Loucy (cell line): ENCODE results near the gene RNU6-9.

Experiments used
- H2AFZ ChIP-seq: fragments of 200-600 bp; sonication (generic); 2 replicates; pipeline ENCODE4 v1.6.0; 2016; ENCODE audit warnings: antibody characterized with exemption, mild to moderate bottlenecking, low read length, moderate library complexity
- H3F3A ChIP-seq: fragments of 200-600 bp; 2 replicates; pipeline ENCODE4 v1.6.0; 2016; ENCODE audit warnings: antibody characterized with exemption, low read depth, mild to moderate bottlenecking
- H3K27me3 ChIP-seq: fragments of 200-600 bp; sonication (generic); 2 replicates; pipeline ENCODE4 v1.6.1; 2014; ENCODE audit warnings: low read length, mild to moderate bottlenecking; ENCODE audit not compliant: insufficient read depth, poor library complexity, severe bottlenecking
- H3K36me3 ChIP-seq: fragments of 200-600 bp; sonication (generic); 2 replicates; pipeline ENCODE4 v1.6.1; 2016; ENCODE audit warnings: low read length; ENCODE audit not compliant: insufficient read depth
- H3K4me1 ChIP-seq: fragments of 200-600 bp; sonication (generic); 2 replicates; pipeline ENCODE4 v1.5.1; 2014; ENCODE audit warnings: low read length, mild to moderate bottlenecking; ENCODE audit not compliant: insufficient read depth, poor library complexity, severe bottlenecking
- H3K4me2 ChIP-seq: fragments of 200-600 bp; sonication (generic); 2 replicates; pipeline ENCODE4 v1.6.0; 2014; ENCODE audit warnings: antibody characterized with exemption, low read length, low read depth, mild to moderate bottlenecking; ENCODE audit not compliant: poor library complexity, severe bottlenecking
- H3K4me3 ChIP-seq: fragments of 200-600 bp; sonication (generic); 2 replicates; pipeline ENCODE4 v1.5.1; 2014; ENCODE audit warnings: low read length, mild to moderate bottlenecking, mixed read lengths; ENCODE audit not compliant: poor library complexity, severe bottlenecking
- H3K79me2 ChIP-seq: fragments of 200-600 bp; sonication (generic); 2 replicates; pipeline ENCODE4 v1.6.1; 2014; ENCODE audit warnings: low read length; ENCODE audit not compliant: insufficient read depth
- H3K9ac ChIP-seq: fragments of 200-600 bp; sonication (generic); 2 replicates; pipeline ENCODE4 v1.6.0; 2014; ENCODE audit warnings: mild to moderate bottlenecking, low read depth, low read length, moderate library complexity; ENCODE audit not compliant: poor library complexity, severe bottlenecking
- H3K9me2 ChIP-seq: fragments of 200-600 bp; sonication (generic); replicated peaks from 2 replicates; pipeline ENCODE4 v1.6.1; 2016; ENCODE audit warnings: low read depth, low read length, mixed read lengths
- H3K9me3 ChIP-seq: fragments of 200-600 bp; sonication (generic); 2 replicates; pipeline ENCODE4 v1.6.1; 2014; ENCODE audit warnings: mild to moderate bottlenecking, antibody characterized with exemption, low read length, low read depth; ENCODE audit not compliant: insufficient read depth
- H4K20me1 ChIP-seq: fragments of 200-600 bp; sonication (generic); 2 replicates; pipeline ENCODE4 v1.6.0; 2014; ENCODE audit warnings: antibody characterized with exemption, low read length, mild to moderate bottlenecking; ENCODE audit not compliant: insufficient read depth, poor library complexity, severe bottlenecking
- CTCF ChIP-seq: fragments of 200-600 bp; sonication (generic); conservative IDR thresholded peaks from 2 replicates; pipeline ENCODE4 v1.5.1; 2014; ENCODE audit warnings: mild to moderate bottlenecking, antibody characterized with exemption, low read length
- EZH2phosphoT487 ChIP-seq: fragments of 200-600 bp; IDR thresholded peaks from 2 replicates; pipeline ENCODE4 v1.6.1; 2018; ENCODE audit warnings: antibody characterized with exemption, mild to moderate bottlenecking, moderate library complexity, borderline replicate concordance

RNU6-9 gene

GRCh38 chr19:887072-887471 is 6.2 kb upstream of the RNU6-9 start:
- H4K20me1 ChIP-seq: peaks cover under 1% of the 10 kb centered on the region
- no peak overlapping the region for H3K9ac ChIP-seq
- H2AFZ ChIP-seq: no peak overlapping the region
- no peak for TF ChIP-seq CTCF
- H3F3A ChIP-seq: no peaks in the 10 kb centered on the region
- H3K4me1 ChIP-seq: no peaks in the 10 kb centered on the region
- no peak overlapping the region for H3K4me2 ChIP-seq
- peaks cover 9% of the 10 kb centered on the region; the same call in 1 of the 2 replicates for H3K79me2 ChIP-seq
- H3K4me3 ChIP-seq: no peak overlapping the region
- peaks cover 2% of the 10 kb centered on the region; the same call in 1 of the 2 replicates for H3K36me3 ChIP-seq
- H3K9me2 ChIP-seq: no peaks in the 10 kb centered on the region
- no peaks in the 10 kb centered on the region for H3K27me3 ChIP-seq
- no peaks in the 10 kb centered on the region for H3K9me3 ChIP-seq

- H3K4me1 ChIP-seq: no peaks in the 10 kb centered on the region
- peaks cover 3% of the 10 kb centered on the region for H4K20me1 ChIP-seq
- no peak for TF ChIP-seq EZH2phosphoT487
- TF ChIP-seq CTCF: no peak
- H3K9ac ChIP-seq: no peak overlapping the region
- no peak overlapping the region for H2AFZ ChIP-seq
- H3K4me3 ChIP-seq: no peak overlapping the region
- no peaks in the 10 kb centered on the region for H3K9me3 ChIP-seq
- peaks cover 14% of the 10 kb centered on the region; the same call in 1 of the 2 replicates for H3K79me2 ChIP-seq
- no peaks in the 10 kb centered on the region for H3F3A ChIP-seq
- H3K9me2 ChIP-seq: no peaks in the 10 kb centered on the region
- H3K27me3 ChIP-seq: no peaks in the 10 kb centered on the region
- no peak overlapping the region for H3K4me2 ChIP-seq
- H3K36me3 ChIP-seq: peaks cover 2% of the 10 kb centered on the region; the same call in 1 of the 2 replicates
These were observed 5.7 kb upstream of the RNU6-9 start for GRCh38 chr19:887599-887998.

GRCh38 chr19:888581-889385 is 4.5 kb upstream of the RNU6-9 start:
- Histone ChIP-seq H3K4me3 (no peak overlapping the region), H3K9ac (no peak overlapping the region), H3K4me2 (no peak overlapping the region), H3K79me2 (peaks cover 14% of the 10 kb centered on the region; the same call in 1 of the 2 replicates), H3K27me3 (no peaks in the 10 kb centered on the region), H4K20me1 (peaks cover 3% of the 10 kb centered on the region), H3K4me1 (no peaks in the 10 kb centered on the region), H2AFZ (no peak overlapping the region), H3K36me3 (peaks cover 2% of the 10 kb centered on the region; the same call in 1 of the 2 replicates), H3K9me2 (no peaks in the 10 kb centered on the region), H3F3A (no peaks in the 10 kb centered on the region), H3K9me3 (no peaks in the 10 kb centered on the region)
- no peak for TF ChIP-seq CTCF
